HG03175 (cell line): ENCODE data around the gene MGAT5.
"Not testable (repeated sequence)": the region's sequence is repeated elsewhere in the genome, so short reads cannot be mapped to it uniquely, and the experiment has no call there.

ENCODE experiments used
- ATAC-seq: cut with Tn5 transposase; IDR thresholded peaks from one replicate; pipeline ENCODE4 v1.9.1; 2021; ENCODE audit warnings: mild to moderate bottlenecking, moderate library complexity; ENCODE audit not compliant: unreplicated experiment

The MGAT5 gene

GRCh38 chr2:134461511-134461910 lies 207.6 kb downstream of the MGAT5 start:
- ATAC-seq: no peak

GRCh38 chr2:134462275-134462674 lies 208.4 kb downstream of the MGAT5 start:
- ATAC-seq: no peak

- no peak for ATAC-seq
These were observed 209.2 kb downstream of the MGAT5 start for GRCh38 chr2:134462791-134463698.

- no peak for ATAC-seq
These were observed 209.8 kb downstream of the MGAT5 start for GRCh38 chr2:134463699-134464022.

- ATAC-seq: no peak
These were observed 211.6 kb downstream of the MGAT5 start for GRCh38 chr2:134465228-134466105.

GRCh38 chr2:134466141-134466540 lies 212.3 kb downstream of the MGAT5 start:
- no peak for ATAC-seq

- no peak for ATAC-seq
These were observed 214.3 kb downstream of the MGAT5 start for GRCh38 chr2:134468164-134468563.

- no peak for ATAC-seq
These were observed 214.9 kb downstream of the MGAT5 start for GRCh38 chr2:134468776-134469175.

- no peak for ATAC-seq
These were observed 215.7 kb downstream of the MGAT5 start for GRCh38 chr2:134469516-134470115.

GRCh38 chr2:134470561-134471168 lies 216.8 kb downstream of the MGAT5 start:
- ATAC-seq: no peak

- not testable (repeated sequence) for ATAC-seq
These were observed 223.1 kb downstream of the MGAT5 start for GRCh38 chr2:134476982-134477381.

GRCh38 chr2:134479696-134480330 lies 225.9 kb downstream of the MGAT5 start:
- no peak for ATAC-seq

GRCh38 chr2:134482131-134482723 lies 228.4 kb downstream of the MGAT5 start:
- ATAC-seq: no peak

GRCh38 chr2:134482766-134483340 lies 229.0 kb downstream of the MGAT5 start:
- ATAC-seq: no peak

- ATAC-seq: no peak
These were observed 236.0 kb downstream of the MGAT5 start for GRCh38 chr2:134489732-134490384.

GRCh38 chr2:134490559-134490958 lies 236.7 kb downstream of the MGAT5 start:
- ATAC-seq: no peak

GRCh38 chr2:134491022-134491421 lies 237.2 kb downstream of the MGAT5 start:
- no peak for ATAC-seq

GRCh38 chr2:134491771-134492441 lies 238.0 kb downstream of the MGAT5 start:
- no peak for ATAC-seq

GRCh38 chr2:134493797-134494196 lies 239.9 kb downstream of the MGAT5 start:
- no peak for ATAC-seq
